AG04449 (cell line): ENCODE data around the gene PELI1.

Source experiments
- CTCF ChIA-PET: fragments of 350-600 bp; formaldehyde crosslinking; extraction: SDS; loops from one replicate; lab custom pipeline; 2021; ENCODE audit warnings: antibody characterized with exemption; lab: Yijun Ruan, JAX
- POLR2A ChIA-PET: fragments of 400-600, 350-600 bp; formaldehyde crosslinking; extraction: SDS; loops from one replicate; lab custom pipeline; 2020; ENCODE audit warnings: antibody characterized with exemption, inconsistent platforms; lab: Yijun Ruan, JAX
- DNase-seq: peaks from one replicate; pipeline ENCODE4 v3.0.0-alpha.2; 2010; ENCODE audit warnings: low read depth, low spot score
- H3K4me3 ChIP-seq: 2 replicates; pipeline ENCODE4 v1.5.1; 2011; ENCODE audit warnings: low read depth, mild to moderate bottlenecking, control low read depth, low read length
- TF ChIP-seq, protein P1 (sequence below): IDR thresholded peaks from one replicate; pipeline ENCODE4 v1.5.1; 2011; ENCODE audit warnings: mild to moderate bottlenecking, moderate library complexity, low read length, control low read depth, inconsistent platforms; ENCODE audit not compliant: insufficient read depth; ENCODE audit errors: missing control alignments

Gene PELI1

GRCh38 chr2:64144057-64145013 is at the start of gene PELI1:
Gene PELI1, minus strand, starts transcription at chr2:64144420. Its CDS starts 36,110 bp downstream, at chr2:64108310.
- ChIA-PET CTCF (interaction anchor here (1.8 kb wide), 1 partner anchor 95 kb away, joined by 6 read pairs; no protein-coding TSS in a partner anchor), POLR2A (no interaction called here)
- peak within 1 kb of the TSS; percentile 86 for H3K4me3 ChIP-seq
- TF ChIP-seq, protein P1, sequence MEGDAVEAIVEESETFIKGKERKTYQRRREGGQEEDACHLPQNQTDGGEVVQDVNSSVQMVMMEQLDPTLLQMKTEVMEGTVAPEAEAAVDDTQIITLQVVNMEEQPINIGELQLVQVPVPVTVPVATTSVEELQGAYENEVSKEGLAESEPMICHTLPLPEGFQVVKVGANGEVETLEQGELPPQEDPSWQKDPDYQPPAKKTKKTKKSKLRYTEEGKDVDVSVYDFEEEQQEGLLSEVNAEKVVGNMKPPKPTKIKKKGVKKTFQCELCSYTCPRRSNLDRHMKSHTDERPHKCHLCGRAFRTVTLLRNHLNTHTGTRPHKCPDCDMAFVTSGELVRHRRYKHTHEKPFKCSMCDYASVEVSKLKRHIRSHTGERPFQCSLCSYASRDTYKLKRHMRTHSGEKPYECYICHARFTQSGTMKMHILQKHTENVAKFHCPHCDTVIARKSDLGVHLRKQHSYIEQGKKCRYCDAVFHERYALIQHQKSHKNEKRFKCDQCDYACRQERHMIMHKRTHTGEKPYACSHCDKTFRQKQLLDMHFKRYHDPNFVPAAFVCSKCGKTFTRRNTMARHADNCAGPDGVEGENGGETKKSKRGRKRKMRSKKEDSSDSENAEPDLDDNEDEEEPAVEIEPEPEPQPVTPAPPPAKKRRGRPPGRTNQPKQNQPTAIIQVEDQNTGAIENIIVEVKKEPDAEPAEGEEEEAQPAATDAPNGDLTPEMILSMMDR = peak; percentile 38
- no peak for DNase-seq

DNA sequence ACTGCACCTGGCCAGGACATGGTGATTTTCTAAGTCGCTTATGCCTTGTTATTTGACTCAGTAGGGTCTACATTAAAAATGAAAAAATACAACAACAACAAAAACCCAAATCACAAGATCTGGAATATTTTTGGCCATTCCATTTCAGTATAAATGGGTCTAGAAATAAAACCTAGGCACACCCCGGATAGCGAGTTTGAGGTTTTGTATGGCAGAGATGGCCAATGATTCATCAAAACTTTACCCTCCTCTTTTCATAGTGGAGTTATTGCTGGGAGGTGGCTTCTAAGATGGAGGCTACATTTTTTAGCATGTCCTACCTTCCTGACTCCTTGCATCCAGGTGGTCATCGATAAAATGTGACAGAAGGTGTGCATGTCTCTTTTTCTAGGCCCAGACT is 49.3 kb upstream of the PELI1 start:
- no peak overlapping the region for H3K4me3 ChIP-seq
- ChIA-PET POLR2A (no interaction called here), CTCF (no interaction called here)
- TF ChIP-seq, protein P1 = no peak
- no peak for DNase-seq

DNA sequence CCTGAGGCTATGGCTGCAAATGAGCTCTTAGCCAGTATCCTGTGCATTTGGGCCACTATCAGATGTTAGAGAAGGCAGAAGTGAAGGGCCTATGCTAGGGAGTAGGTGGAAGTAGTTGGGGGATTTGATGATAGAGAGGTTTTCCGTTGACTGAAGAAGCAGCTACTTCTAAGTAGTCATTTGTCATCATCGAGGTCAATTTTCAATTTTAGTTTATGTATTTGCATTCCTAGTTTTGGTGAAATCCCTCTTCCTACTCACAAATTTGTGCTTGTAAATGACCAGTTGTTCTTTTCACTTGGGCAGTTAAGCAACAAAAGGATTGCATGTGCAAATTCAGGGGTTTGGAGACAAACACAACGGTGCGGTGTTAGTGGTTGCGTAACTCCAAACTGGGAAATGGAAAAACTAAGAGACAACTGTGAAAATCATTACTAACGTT is 48.5 kb upstream of the PELI1 start:
- POLR2A ChIA-PET = no interaction called here
- CTCF ChIA-PET = interaction anchor here (0.9 to 1.3 kb wide), 2 partner anchors 10 to 143 kb away, joined by 3 read pairs; no protein-coding TSS in a partner anchor

DNA sequence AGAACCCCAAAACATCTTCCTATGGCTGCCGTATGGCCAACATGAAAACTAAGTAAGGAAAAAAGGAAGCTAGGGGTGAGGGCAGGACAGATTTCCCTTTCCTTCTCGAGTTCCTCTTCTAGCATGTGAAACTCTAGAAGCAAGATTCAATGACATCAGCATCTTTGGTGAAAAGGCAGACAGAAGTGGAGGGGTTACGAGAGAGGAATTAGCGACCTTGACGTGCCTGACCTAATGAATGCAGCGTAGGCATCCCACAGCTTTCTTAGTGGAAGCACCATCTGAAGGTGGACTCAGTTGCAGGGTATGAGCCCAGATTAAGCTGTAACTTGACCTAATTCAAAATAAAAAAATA is 47.9 kb upstream of the PELI1 start:
- no peak for DNase-seq
- TF ChIP-seq, protein P1 = no peak
- ChIA-PET CTCF (interaction anchor here (0.9 to 1.3 kb wide), 2 partner anchors 10 to 142 kb away, joined by 3 read pairs; no protein-coding TSS in a partner anchor), POLR2A (no interaction called here)
- no peak overlapping the region for H3K4me3 ChIP-seq

More for the DNA sequence above, 48.5 kb upstream of the PELI1 start:
- DNase-seq = no peak
- TF ChIP-seq, protein P1 = no peak
- H3K4me3 ChIP-seq = no peak overlapping the region

- ChIA-PET POLR2A (no interaction called here), CTCF (no interaction called here)
These were observed 45.4 kb upstream of the PELI1 start for GRCh38 chr2:64189586-64189985.

More at GRCh38 chr2:64189586-64189985, 45.4 kb upstream of the PELI1 start:
- TF ChIP-seq, protein P1 = no peak
- DNase-seq = no peak
- no peak overlapping the region for H3K4me3 ChIP-seq
